ENCODE measurements around the gene ESM1.

ESM1 gene

DNA sequence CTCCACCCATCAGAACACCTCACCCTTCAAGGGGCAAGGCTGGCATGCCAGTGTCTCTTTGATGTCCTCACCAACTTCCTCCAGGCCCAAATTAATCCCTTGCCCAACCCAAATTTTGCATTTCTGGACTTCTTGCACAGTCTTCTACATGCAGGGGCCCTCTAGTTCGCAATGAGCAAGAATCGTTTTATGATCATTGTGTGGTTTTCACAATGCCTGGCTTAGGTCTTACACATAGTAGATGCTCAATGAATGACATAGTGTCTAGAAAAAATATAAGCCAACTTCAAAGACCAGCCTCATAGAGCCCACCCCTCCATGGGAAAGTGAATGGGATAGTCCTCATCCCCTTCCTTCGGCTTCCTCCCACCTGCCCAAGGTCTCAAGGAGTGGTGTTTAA lies 9.8 kb upstream of the ESM1 start:
- Histone ChIP-seq H2AK5ac (ENCODE audit: low read depth, low read length) (no peak overlapping the region), H3K14ac (ENCODE audit: low read length) (no peak overlapping the region), H2BK5ac (ENCODE audit: low read length) (no peak overlapping the region), H3K18ac (ENCODE audit: low read length) (no peak overlapping the region), H4K8ac (ENCODE audit: low read depth, low read length) (no peak overlapping the region), H3K4me2 (ENCODE audit: insufficient read depth, low read length, poor library complexity, severe bottlenecking) (no peak overlapping the region), H2BK12ac (ENCODE audit: low read length) (no peak overlapping the region), H4K91ac (ENCODE audit: low read depth, low read length, poor library complexity) (no peak overlapping the region), H3K9me3 (replicated peaks in 1 of 2; ENCODE audit: control insufficient read depth in 2 of 2, insufficient read depth in 1 of 2, low read depth in 1 of 2, low read length in 2 of 2) (no peaks in the 10 kb centered on the region), H3K79me1 (ENCODE audit: low read depth, low read length) (no peaks in the 10 kb centered on the region), H3K27ac (replicated peaks; ENCODE audit: low read length) (no peak overlapping the region), H3K23ac (ENCODE audit: low read depth, low read length, poor library complexity) (no peak overlapping the region), H3K36me3 (replicated peaks in 1 of 2; ENCODE audit: control insufficient read depth in 2 of 2, insufficient read depth in 2 of 2, low read length in 2 of 2) (no peaks in the 10 kb centered on the region), H3K4me1 (ENCODE audit: control insufficient read depth in 2 of 2, insufficient read depth in 1 of 2, low read depth in 1 of 2, low read length in 2 of 2) (no peaks in the 10 kb centered on the region), H2BK120ac (ENCODE audit: low read depth, low read length) (no peak overlapping the region), H3K27me3 (ENCODE audit: control insufficient read depth in 3 of 3, insufficient read depth in 3 of 3, low read depth in 1 of 3, low read length in 3 of 3) (no peaks in the 10 kb centered on the region), H3K4ac (ENCODE audit: low read length) (no peak overlapping the region), H3K4me3 (ENCODE audit: low read length in 2 of 2) (no peak overlapping the region), H3K9ac (ENCODE audit: low read depth, low read length, poor library complexity) (no peak overlapping the region), H2BK15ac (ENCODE audit: low read length) (no peak overlapping the region), H2AFZ (ENCODE audit: low read length) (no peak overlapping the region)
- DNase-seq (ENCODE audit: low spot score) = no peak
- WGBS, 2 donors (ENCODE audit: extremely low coverage in 2 of 2, insufficient read length in 2 of 2, insufficient replicate concordance in 1 of 2) = no CpG with 5 or more reads among the region's 3 CpGs

DNA sequence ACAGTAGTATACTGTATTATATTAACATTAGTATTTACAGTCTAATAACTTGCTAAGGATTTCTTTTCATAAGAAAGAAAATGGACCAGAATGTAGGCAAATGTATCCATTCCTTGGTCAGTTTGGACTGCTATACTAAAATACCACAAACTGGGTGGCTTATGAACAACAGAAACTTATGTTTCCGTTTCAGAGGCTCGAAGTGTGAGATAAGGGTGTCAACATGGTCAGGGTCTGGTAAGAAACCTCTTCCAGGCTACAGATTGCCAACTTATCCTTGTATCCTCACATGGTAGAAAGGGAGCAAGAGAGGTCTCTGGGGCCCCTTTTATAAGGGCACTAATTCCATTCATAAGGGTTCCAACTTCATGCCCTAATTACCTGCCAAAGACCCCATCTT lies 9.2 kb upstream of the ESM1 start:
- H3K79me1 ChIP-seq (ENCODE audit: low read depth, low read length) = no peaks in the 10 kb centered on the region
- H2BK5ac ChIP-seq (ENCODE audit: low read length) = no peak overlapping the region
- no peaks in the 10 kb centered on the region for H3K36me3 ChIP-seq (replicated peaks in 1 of 2; ENCODE audit: control insufficient read depth in 2 of 2, insufficient read depth in 2 of 2, low read length in 2 of 2)
- H3K18ac ChIP-seq (ENCODE audit: low read length) = no peak overlapping the region
- no peak overlapping the region for H4K91ac ChIP-seq (ENCODE audit: low read depth, low read length, poor library complexity)
- H2AK5ac ChIP-seq (ENCODE audit: low read depth, low read length) = no peak overlapping the region
- H3K4me3 ChIP-seq (ENCODE audit: low read length in 2 of 2) = no peak overlapping the region
- H3K9ac ChIP-seq (ENCODE audit: low read depth, low read length, poor library complexity) = no peak overlapping the region
- H3K9me3 ChIP-seq (replicated peaks in 1 of 2; ENCODE audit: control insufficient read depth in 2 of 2, insufficient read depth in 1 of 2, low read depth in 1 of 2, low read length in 2 of 2) = no peaks in the 10 kb centered on the region
- no peak overlapping the region for H3K4me2 ChIP-seq (ENCODE audit: insufficient read depth, low read length, poor library complexity, severe bottlenecking)
- no peak overlapping the region for H2BK12ac ChIP-seq (ENCODE audit: low read length)
- H3K23ac ChIP-seq (ENCODE audit: low read depth, low read length, poor library complexity) = no peak overlapping the region
- no peaks in the 10 kb centered on the region for H3K4me1 ChIP-seq (ENCODE audit: control insufficient read depth in 2 of 2, insufficient read depth in 1 of 2, low read depth in 1 of 2, low read length in 2 of 2)
- H3K27ac ChIP-seq (replicated peaks; ENCODE audit: low read length) = no peak overlapping the region
- no peaks in the 10 kb centered on the region for H3K27me3 ChIP-seq (ENCODE audit: control insufficient read depth in 3 of 3, insufficient read depth in 3 of 3, low read depth in 1 of 3, low read length in 3 of 3)
- DNase-seq (ENCODE audit: low spot score) = no peak
- no peak overlapping the region for H4K8ac ChIP-seq (ENCODE audit: low read depth, low read length)
- no peak overlapping the region for H3K4ac ChIP-seq (ENCODE audit: low read length)
- WGBS, 2 donors (ENCODE audit: extremely low coverage in 2 of 2, insufficient read length in 2 of 2, insufficient replicate concordance in 1 of 2) = no CpG with 5 or more reads among the region's 2 CpGs
- no peak overlapping the region for H3K14ac ChIP-seq (ENCODE audit: low read length)
- no peak overlapping the region for H2AFZ ChIP-seq (ENCODE audit: low read length)
- no peak overlapping the region for H2BK15ac ChIP-seq (ENCODE audit: low read length)
- H2BK120ac ChIP-seq (ENCODE audit: low read depth, low read length) = no peak overlapping the region

DNA sequence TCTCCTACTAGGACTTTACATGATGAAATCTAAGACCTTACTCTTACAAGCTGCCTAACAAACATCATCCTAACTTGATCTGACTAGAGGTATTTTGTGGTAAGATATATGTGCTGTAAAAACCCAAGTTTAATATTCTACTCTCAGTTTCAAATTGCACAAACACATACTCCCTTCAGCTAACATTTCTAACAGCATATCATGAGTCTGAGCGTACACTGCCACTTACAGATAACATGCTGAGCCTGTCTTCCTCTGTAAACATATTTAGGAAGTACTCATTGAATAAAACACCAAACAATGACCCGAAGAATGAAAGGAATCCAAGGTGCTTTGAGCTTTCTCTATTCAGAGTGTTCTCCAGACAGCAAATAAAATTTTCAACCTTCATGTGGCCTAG lies 7.9 kb upstream of the ESM1 start:
- Histone ChIP-seq H3K14ac (ENCODE audit: low read length) (no peak overlapping the region), H2AFZ (ENCODE audit: low read length) (no peak overlapping the region), H2BK5ac (ENCODE audit: low read length) (no peak overlapping the region), H3K4me1 (ENCODE audit: control insufficient read depth in 2 of 2, insufficient read depth in 1 of 2, low read depth in 1 of 2, low read length in 2 of 2) (no peaks in the 10 kb centered on the region), H3K4me2 (ENCODE audit: insufficient read depth, low read length, poor library complexity, severe bottlenecking) (no peak overlapping the region), H3K9me3 (replicated peaks in 1 of 2; ENCODE audit: control insufficient read depth in 2 of 2, insufficient read depth in 1 of 2, low read depth in 1 of 2, low read length in 2 of 2) (no peaks in the 10 kb centered on the region), H3K23ac (ENCODE audit: low read depth, low read length, poor library complexity) (no peak overlapping the region), H3K9ac (ENCODE audit: low read depth, low read length, poor library complexity) (no peak overlapping the region), H3K36me3 (replicated peaks in 1 of 2; ENCODE audit: control insufficient read depth in 2 of 2, insufficient read depth in 2 of 2, low read length in 2 of 2) (no peaks in the 10 kb centered on the region), H3K27me3 (ENCODE audit: control insufficient read depth in 3 of 3, insufficient read depth in 3 of 3, low read depth in 1 of 3, low read length in 3 of 3) (no peaks in the 10 kb centered on the region), H2AK5ac (ENCODE audit: low read depth, low read length) (no peak overlapping the region), H2BK120ac (ENCODE audit: low read depth, low read length) (no peak overlapping the region), H3K18ac (ENCODE audit: low read length) (no peak overlapping the region), H2BK15ac (ENCODE audit: low read length) (no peak overlapping the region), H3K79me1 (ENCODE audit: low read depth, low read length) (no peaks in the 10 kb centered on the region), H3K4ac (ENCODE audit: low read length) (no peak overlapping the region), H4K91ac (ENCODE audit: low read depth, low read length, poor library complexity) (no peak overlapping the region), H4K8ac (ENCODE audit: low read depth, low read length) (no peak overlapping the region), H3K4me3 (ENCODE audit: low read length in 2 of 2) (no peak overlapping the region), H2BK12ac (ENCODE audit: low read length) (no peak overlapping the region), H3K27ac (replicated peaks; ENCODE audit: low read length) (no peak overlapping the region)
- no CpG with 5 or more reads among the region's 2 CpGs for WGBS, 2 donors (ENCODE audit: extremely low coverage in 2 of 2, insufficient read length in 2 of 2, insufficient replicate concordance in 1 of 2)
- no peak for DNase-seq (ENCODE audit: low spot score)

DNA sequence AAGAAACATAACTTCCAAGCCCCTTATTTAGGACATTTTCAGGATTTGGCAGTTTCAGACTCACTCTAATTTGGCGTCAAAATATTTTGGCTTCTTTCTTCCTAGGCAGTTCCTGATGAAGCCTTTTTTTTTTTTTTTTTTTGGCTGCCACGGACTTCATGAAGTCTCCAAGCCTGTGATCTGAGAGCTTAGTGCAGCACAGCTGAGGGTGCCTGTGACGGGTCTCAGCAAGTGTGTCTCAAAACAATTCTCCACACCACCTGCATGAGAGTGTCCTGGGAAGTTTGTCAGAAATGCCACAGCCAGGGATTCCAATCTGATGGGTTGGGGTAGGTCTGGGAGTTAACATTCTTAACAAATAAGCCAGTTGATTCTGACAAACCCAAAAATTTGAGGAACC lies 6.0 kb upstream of the ESM1 start:
- Histone ChIP-seq H3K4me2 (ENCODE audit: insufficient read depth, low read length, poor library complexity, severe bottlenecking) (no peak overlapping the region), H2BK12ac (ENCODE audit: low read length) (no peak overlapping the region), H3K36me3 (replicated peaks in 1 of 2; ENCODE audit: control insufficient read depth in 2 of 2, insufficient read depth in 2 of 2, low read length in 2 of 2) (no peaks in the 10 kb centered on the region), H3K18ac (ENCODE audit: low read length) (no peak overlapping the region), H2BK5ac (ENCODE audit: low read length) (no peak overlapping the region), H3K9ac (ENCODE audit: low read depth, low read length, poor library complexity) (no peak overlapping the region), H3K27me3 (ENCODE audit: control insufficient read depth in 3 of 3, insufficient read depth in 3 of 3, low read depth in 1 of 3, low read length in 3 of 3) (no peaks in the 10 kb centered on the region), H4K8ac (ENCODE audit: low read depth, low read length) (no peak overlapping the region), H2BK15ac (ENCODE audit: low read length) (no peak overlapping the region), H2AK5ac (ENCODE audit: low read depth, low read length) (no peak overlapping the region), H3K9me3 (replicated peaks in 1 of 2; ENCODE audit: control insufficient read depth in 2 of 2, insufficient read depth in 1 of 2, low read depth in 1 of 2, low read length in 2 of 2) (no peaks in the 10 kb centered on the region), H3K14ac (ENCODE audit: low read length) (no peak overlapping the region), H3K4me3 (ENCODE audit: low read length in 2 of 2) (no peak overlapping the region), H3K27ac (replicated peaks; ENCODE audit: low read length) (no peak overlapping the region), H4K91ac (ENCODE audit: low read depth, low read length, poor library complexity) (no peak overlapping the region), H2AFZ (ENCODE audit: low read length) (no peak overlapping the region), H3K4me1 (ENCODE audit: control insufficient read depth in 2 of 2, insufficient read depth in 1 of 2, low read depth in 1 of 2, low read length in 2 of 2) (no peaks in the 10 kb centered on the region), H3K23ac (ENCODE audit: low read depth, low read length, poor library complexity) (no peak overlapping the region), H3K4ac (ENCODE audit: low read length) (no peak overlapping the region), H2BK120ac (ENCODE audit: low read depth, low read length) (no peak overlapping the region), H3K79me1 (ENCODE audit: low read depth, low read length) (no peaks in the 10 kb centered on the region)
- WGBS, 2 donors (ENCODE audit: extremely low coverage in 2 of 2, insufficient read length in 2 of 2, insufficient replicate concordance in 1 of 2) = no CpG with 5 or more reads among the region's 3 CpGs
- DNase-seq (ENCODE audit: low spot score) = no peak
